ENCODE results near the gene SLC23A2. TPM values are rescaled to one million over a fixed set of nuclear protein-coding genes. Genes with fewer than 3 reads are reported as not detected.

Gene SLC23A2
- total and polyA plus RNA-seq, 12 donors: 51.0 to 294 (median 145) TPM

- 33 to 61% (median 44%) methylated on average over 3 of the region's 3 CpGs for WGBS, 4 donors
- Histone ChIP-seq H3K4me3 (no peak overlapping the region), H3K27me3 (no peaks in the 10 kb centered on the region), H3K4me1 (replicated peaks in 1 of 2) (peaks cover 18 to 54% of the 10 kb centered on the region in 2 donors), H3K9me3 (replicated peaks in 1 of 3) (no peaks in the 10 kb centered on the region), H3K36me3 (replicated peaks in 1 of 2) (peaks cover 0 to 5% of the 10 kb centered on the region in 2 donors), H3K27ac (peak overlapping the region; percentile 51 to 90 (median 86))
- DNase-seq: peak in 1 of 7 donors; percentile 53
- intact Hi-C loops (cut with DNase I): no loop called here
- TF ChIP-seq POLR2A (IDR thresholded peaks at IDR 0.05) (no peak), CTCF (IDR thresholded peaks at IDR 0.05) (no peak)
These were observed 50.9 kb downstream of the SLC23A2 start for GRCh38 chr20:4950437-4950836.

- intact Hi-C loops (cut with DNase I): loop anchor here in 1 of 2 donors (10.0 kb wide), 1 partner anchor 195 kb away; no protein-coding TSS in a partner anchor
- DNase-seq: peak; percentile 48 to 81 (median 65)
These were observed 51.5 kb downstream of the SLC23A2 start for GRCh38 chr20:4949833-4950178.

GRCh38 chr20:4947817-4948559 lies 53.3 kb downstream of the SLC23A2 start:
- peak in 3 of 7 donors; percentile 34 to 44 (median 37) for DNase-seq
- no peaks in the 10 kb centered on the region for H3K9me3 ChIP-seq (replicated peaks in 1 of 3)
- peak in 3 of 6 experiments; percentile 15 to 35 (median 22) for TF ChIP-seq CTCF (IDR thresholded peaks at IDR 0.05)
- TF ChIP-seq POLR2A (IDR thresholded peaks at IDR 0.05): no peak
- intact Hi-C loops (cut with DNase I): loop anchor here in 1 of 2 donors (10.0 kb wide), 1 partner anchor 193 kb away; no protein-coding TSS in a partner anchor
- H3K27me3 ChIP-seq: no peaks in the 10 kb centered on the region
- WGBS, 4 donors: 67 to 80% (median 74%) methylated on average over 3 of the region's 3 CpGs
- H3K4me1 ChIP-seq (replicated peaks in 1 of 2): peaks cover 31 to 65% of the 10 kb centered on the region in 2 donors
- peaks cover 0 to 5% of the 10 kb centered on the region in 2 donors for H3K36me3 ChIP-seq (replicated peaks in 1 of 2)
- H3K27ac ChIP-seq: peak overlapping the region; percentile 4 to 86 (median 57)
- H3K4me3 ChIP-seq: no peak overlapping the region

More at GRCh38 chr20:4949833-4950178, 51.5 kb downstream of the SLC23A2 start:
- H3K27ac ChIP-seq: peak overlapping the region; percentile 51 to 90 (median 86)
- H3K4me1 ChIP-seq (replicated peaks in 1 of 2): peaks cover 24 to 60% of the 10 kb centered on the region in 2 donors
- WGBS, 4 donors: 21 to 26% (median 23%) methylated on average over 6 of the region's 6 CpGs
- H3K4me3 ChIP-seq: peak overlapping the region in 1 of 4 donors; percentile 6
- H3K9me3 ChIP-seq (replicated peaks in 1 of 3): no peaks in the 10 kb centered on the region
- H3K27me3 ChIP-seq: no peaks in the 10 kb centered on the region
- TF ChIP-seq POLR2A (IDR thresholded peaks at IDR 0.05) (peak in 1 of 2 donors; percentile 63), CTCF (IDR thresholded peaks at IDR 0.05) (peak; percentile 19 to 85 (median 80))
- H3K36me3 ChIP-seq (replicated peaks in 1 of 2): peaks cover 0 to 5% of the 10 kb centered on the region in 2 donors

GRCh38 chr20:4946986-4947385 lies 54.3 kb downstream of the SLC23A2 start:
- Histone ChIP-seq H3K9me3 (replicated peaks in 1 of 3) (no peaks in the 10 kb centered on the region), H3K4me1 (replicated peaks in 1 of 2) (peaks cover 31 to 73% of the 10 kb centered on the region in 2 donors), H3K27me3 (no peaks in the 10 kb centered on the region), H3K27ac (peak overlapping the region in 3 of 5 donors; percentile 14 to 72 (median 57)), H3K4me3 (no peak overlapping the region), H3K36me3 (replicated peaks in 1 of 2) (no peaks in the 10 kb centered on the region)
- TF ChIP-seq CTCF (IDR thresholded peaks at IDR 0.05): no peak
- TF ChIP-seq POLR2A (IDR thresholded peaks at IDR 0.05): no peak
- 51 to 63% (median 57%) methylated on average over 6 of the region's 6 CpGs for WGBS, 4 donors
- peak in 2 of 7 donors; percentile 17 to 44 for DNase-seq
- intact Hi-C loops (cut with DNase I): loop anchor here in 1 of 2 donors (10.0 kb wide), 1 partner anchor 192 kb away; no protein-coding TSS in a partner anchor
